PC-3 (cell line): ENCODE results near the gene KIF25. TPM values are rescaled to one million over a fixed set of nuclear protein-coding genes. Genes with fewer than 3 reads are reported as not detected.

Source experiments
- ATAC-seq: fragments of 200-7000 bp; cut with Tn5 transposase; 2 replicates; pipeline ENCODE4 v1.9.1; 2020; ENCODE audit warnings: mild to moderate bottlenecking, moderate library complexity
- BruUV-seq: library from RNA; stranded (reverse); fragments of 400-500 nt; replicated peaks from 2 replicates; lab custom pipeline; 2021; lab: Mats Ljungman, UMichigan
- CTCF ChIA-PET: fragments of 300-600 bp; sonication (Branson Sonifier 250); formaldehyde crosslinking; loops from one replicate; lab custom pipeline; 2022; ENCODE audit warnings: antibody characterized with exemption; lab: Charles Lee
- POLR2A ChIA-PET: fragments of 300-600 bp; sonication (Branson Sonifier 250); formaldehyde crosslinking; loops from one replicate; lab custom pipeline; 2022; ENCODE audit warnings: antibody characterized with exemption; ENCODE audit not compliant: unreplicated experiment; lab: Charles Lee
- DNase-seq: peaks from one replicate; pipeline ENCODE4 v3.0.0-alpha.2; 2015
- H2AFZ ChIP-seq: fragments of 300-600 bp; sonication (generic); 2 replicates; pipeline ENCODE4 v1.6.0; 2016; ENCODE audit warnings: antibody characterized with exemption, low read length
- H3F3A ChIP-seq: fragments of 300-600 bp; sonication (generic); one replicate; pipeline ENCODE4 v1.6.0; 2017; ENCODE audit warnings: antibody characterized with exemption, low read length, control low read depth, mild to moderate bottlenecking; ENCODE audit not compliant: unreplicated experiment
- H3K27ac ChIP-seq: fragments of 300-600 bp; sonication (generic); 2 replicates; pipeline ENCODE4 v1.5.1; 2016; ENCODE audit warnings: mild to moderate bottlenecking, low read length
- H3K27me3 ChIP-seq: fragments of 300-600 bp; sonication (generic); 2 replicates; pipeline ENCODE4 v1.6.1; 2016; ENCODE audit warnings: low read length, mixed read lengths
- H3K36me3 ChIP-seq: fragments of 300-600 bp; sonication (generic); 2 replicates; pipeline ENCODE4 v1.6.1; 2016; ENCODE audit warnings: low read depth, mixed run types, low read length, mixed read lengths
- H3K4me1 ChIP-seq: fragments of 300-600 bp; sonication (generic); 2 replicates; pipeline ENCODE4 v1.5.1; 2016; ENCODE audit warnings: low read length; ENCODE audit not compliant: insufficient read depth
- H3K4me2 ChIP-seq: fragments of 300-600 bp; sonication (generic); 2 replicates; pipeline ENCODE4 v1.6.0; 2016; ENCODE audit warnings: low read length
- H3K4me3 ChIP-seq: fragments of 300-600 bp; sonication (generic); 2 replicates; pipeline ENCODE4 v1.5.1; 2016; ENCODE audit warnings: mild to moderate bottlenecking, low read length, mixed read lengths
- H3K79me2 ChIP-seq: fragments of 300-600 bp; sonication (generic); 2 replicates; pipeline ENCODE4 v1.6.1; 2017; ENCODE audit warnings: low read length, mixed read lengths
- H3K9ac ChIP-seq: fragments of 300-600 bp; sonication (generic); 2 replicates; pipeline ENCODE4 v1.6.0; 2016; ENCODE audit warnings: mild to moderate bottlenecking, low read length
- H3K9me2 ChIP-seq: fragments of 300-600 bp; sonication (generic); replicated peaks from 2 replicates; pipeline ENCODE4 v1.6.1; 2016; ENCODE audit warnings: mixed run types, low read length, mixed read lengths
- H3K9me3 ChIP-seq: fragments of 300-600 bp; sonication (generic); 2 replicates; pipeline ENCODE4 v1.6.1; 2016; ENCODE audit warnings: low read length, mixed read lengths
- H4K20me1 ChIP-seq: fragments of 300-600 bp; sonication (generic); 2 replicates; pipeline ENCODE4 v1.6.1; 2016; ENCODE audit warnings: low read length, mixed read lengths
- EZH2 ChIP-seq: fragments of 300-600 bp; sonication (generic); IDR thresholded peaks from one replicate; pipeline ENCODE4 v1.6.1; 2017; ENCODE audit warnings: antibody characterized with exemption, mild to moderate bottlenecking, low read length; ENCODE audit not compliant: unreplicated experiment
- EZH2phosphoT487 ChIP-seq: fragments of 300-600 bp; sonication (generic); IDR thresholded peaks from 2 replicates; pipeline ENCODE4 v1.6.1; 2018; ENCODE audit warnings: mild to moderate bottlenecking, antibody characterized with exemption, low read length, borderline replicate concordance
- intact Hi-C: fragments of 100-400 bp; cut with micrococcal nuclease; formaldehyde crosslinking; loops from 2 replicates; pipeline ENCODE4 v1.9.0; 2023
- total RNA-seq: library from RNA; depleted of rRNA; stranded (reverse); fragments of >200 nt; gene quantifications from 2 replicates; pipeline ENCODE4 v1.2.3, GENCODE V29; 2014
- TF ChIP-seq, protein P1 (sequence below): fragments of 300-600 bp; sonication (generic); conservative IDR thresholded peaks from 2 replicates; pipeline ENCODE4 v1.5.1; 2017; ENCODE audit warnings: antibody characterized with exemption, low read depth, mild to moderate bottlenecking, low read length

Gene KIF25
- total RNA-seq, 1 experiment from 2014 or later, result not detected

DNA sequence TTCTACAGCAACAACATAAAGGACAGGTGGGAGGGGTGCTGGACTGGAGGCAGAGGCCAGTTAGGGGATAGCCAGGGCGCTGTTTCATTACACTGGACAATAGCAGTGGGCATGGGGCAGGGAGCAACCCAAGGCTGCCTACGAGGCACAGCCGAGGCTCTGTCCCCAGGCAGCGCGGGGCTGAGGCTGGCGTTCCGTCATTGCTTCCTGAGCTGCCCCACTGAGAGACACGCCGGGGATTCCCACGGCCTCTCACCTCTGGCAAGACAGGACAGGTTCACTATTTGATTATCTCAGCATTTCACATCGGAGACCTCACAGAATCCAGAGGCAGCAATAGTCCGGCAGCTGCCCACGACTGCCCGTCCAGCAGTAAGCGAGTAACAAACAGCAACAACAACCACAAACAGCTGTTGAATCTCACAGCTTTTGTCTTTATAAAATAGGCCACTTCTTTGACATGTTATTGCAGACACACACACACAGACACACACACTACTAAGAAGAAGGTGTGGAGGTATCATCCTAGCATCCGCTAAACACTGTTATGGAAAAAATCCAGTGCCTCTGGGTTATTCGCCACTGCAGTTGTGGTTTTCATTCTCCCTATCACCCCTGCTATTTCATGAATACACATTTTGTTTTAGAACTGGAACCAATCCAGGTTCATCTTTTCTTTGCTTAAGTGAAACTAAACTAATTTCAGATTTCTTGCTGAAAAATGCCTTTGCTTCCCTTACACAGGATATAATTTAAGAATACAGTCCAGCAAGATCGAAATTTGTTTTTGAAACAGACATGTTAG lies 19.5 kb downstream of the KIF25 start:
- no peaks in the 10 kb centered on the region for H3K79me2 ChIP-seq
- no peak overlapping the region for H3K4me2 ChIP-seq
- H3K9me3 ChIP-seq, result no peaks in the 10 kb centered on the region
- intact Hi-C loops, result no loop called here
- H3K36me3 ChIP-seq, result no peaks in the 10 kb centered on the region
- H3K9me2 ChIP-seq, result no peaks in the 10 kb centered on the region
- no peak overlapping the region for H3K27ac ChIP-seq
- H3K9ac ChIP-seq, result no peak overlapping the region
- H2AFZ ChIP-seq, result no peak overlapping the region
- H3F3A ChIP-seq, result no peaks in the 10 kb centered on the region
- CTCF ChIA-PET, result no interaction called here
- POLR2A ChIA-PET, result no interaction called here
- no peak for TF ChIP-seq EZH2
- TF ChIP-seq, protein P1, sequence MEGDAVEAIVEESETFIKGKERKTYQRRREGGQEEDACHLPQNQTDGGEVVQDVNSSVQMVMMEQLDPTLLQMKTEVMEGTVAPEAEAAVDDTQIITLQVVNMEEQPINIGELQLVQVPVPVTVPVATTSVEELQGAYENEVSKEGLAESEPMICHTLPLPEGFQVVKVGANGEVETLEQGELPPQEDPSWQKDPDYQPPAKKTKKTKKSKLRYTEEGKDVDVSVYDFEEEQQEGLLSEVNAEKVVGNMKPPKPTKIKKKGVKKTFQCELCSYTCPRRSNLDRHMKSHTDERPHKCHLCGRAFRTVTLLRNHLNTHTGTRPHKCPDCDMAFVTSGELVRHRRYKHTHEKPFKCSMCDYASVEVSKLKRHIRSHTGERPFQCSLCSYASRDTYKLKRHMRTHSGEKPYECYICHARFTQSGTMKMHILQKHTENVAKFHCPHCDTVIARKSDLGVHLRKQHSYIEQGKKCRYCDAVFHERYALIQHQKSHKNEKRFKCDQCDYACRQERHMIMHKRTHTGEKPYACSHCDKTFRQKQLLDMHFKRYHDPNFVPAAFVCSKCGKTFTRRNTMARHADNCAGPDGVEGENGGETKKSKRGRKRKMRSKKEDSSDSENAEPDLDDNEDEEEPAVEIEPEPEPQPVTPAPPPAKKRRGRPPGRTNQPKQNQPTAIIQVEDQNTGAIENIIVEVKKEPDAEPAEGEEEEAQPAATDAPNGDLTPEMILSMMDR, result no peak
- H3K4me1 ChIP-seq, result no peaks in the 10 kb centered on the region
- H3K4me3 ChIP-seq, result no peak overlapping the region
- H3K27me3 ChIP-seq, result peaks cover 18% of the 10 kb centered on the region; the same call in 1 of the 2 replicates
- DNase-seq (no peak), ATAC-seq (no peak)
- no TSS peak for BruUV-seq
- no peaks in the 10 kb centered on the region for H4K20me1 ChIP-seq

DNA sequence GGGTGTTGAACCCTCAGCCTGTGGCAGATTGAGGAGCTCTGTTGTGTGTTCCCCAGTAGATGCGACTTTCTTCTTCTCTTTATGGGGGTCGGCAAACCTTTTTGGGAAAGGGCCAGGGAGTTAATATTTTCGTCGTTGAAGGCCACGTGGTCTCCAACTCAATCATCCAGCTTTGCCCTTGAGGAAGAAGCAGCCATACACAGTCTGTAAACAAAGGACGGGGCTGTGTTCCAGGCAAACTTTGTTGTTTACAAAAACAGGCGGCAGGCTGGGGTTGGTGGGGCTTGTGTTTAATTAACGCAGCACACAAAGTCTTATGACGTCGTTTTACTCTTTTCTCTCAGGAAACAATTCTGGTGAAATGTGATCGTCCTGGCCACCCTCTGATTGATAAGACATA lies 20.2 kb downstream of the KIF25 start:
- Histone ChIP-seq H3K36me3 (no peaks in the 10 kb centered on the region), H3K27me3 (peaks cover 18% of the 10 kb centered on the region; the same call in 1 of the 2 replicates), H3K4me1 (no peaks in the 10 kb centered on the region), H4K20me1 (no peaks in the 10 kb centered on the region), H3K4me2 (no peak overlapping the region), H3K9me2 (no peaks in the 10 kb centered on the region), H2AFZ (no peak overlapping the region), H3F3A (no peaks in the 10 kb centered on the region), H3K27ac (no peak overlapping the region), H3K9me3 (no peaks in the 10 kb centered on the region), H3K79me2 (no peaks in the 10 kb centered on the region), H3K4me3 (no peak overlapping the region), H3K9ac (no peak overlapping the region)
- no peak for DNase-seq
- intact Hi-C loops, result no loop called here
- CTCF ChIA-PET, result no interaction called here
- ATAC-seq, result no peak
- TF ChIP-seq EZH2 (no peak), EZH2phosphoT487 (no peak)
- TF ChIP-seq, protein P1, result no peak
- no TSS peak for BruUV-seq
- POLR2A ChIA-PET, result no interaction called here

DNA sequence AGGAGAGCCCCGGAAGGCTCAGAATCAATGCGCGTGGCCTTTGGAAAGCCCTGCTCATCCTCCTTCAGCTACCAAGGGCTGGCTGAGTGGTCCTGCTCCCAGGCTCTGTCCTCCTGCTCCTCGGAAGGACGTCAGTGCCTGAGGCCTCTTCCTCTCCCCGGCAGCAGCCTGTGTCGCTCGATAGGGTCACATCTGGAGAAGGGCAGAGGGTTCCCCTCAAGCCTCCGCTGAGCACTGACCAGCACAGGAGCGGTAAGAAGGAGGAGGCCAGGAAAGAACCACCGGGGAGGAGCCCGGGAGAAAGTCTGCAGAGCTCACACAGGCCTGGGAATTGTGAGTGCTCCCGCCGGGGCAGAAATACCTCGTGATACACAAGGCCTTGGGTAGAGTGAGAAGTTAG lies 21.2 kb downstream of the KIF25 start:
- DNase-seq (no peak), ATAC-seq (no peak)
- Histone ChIP-seq H3K9ac (no peak overlapping the region), H3K4me3 (no peak overlapping the region), H3K4me1 (no peaks in the 10 kb centered on the region), H3K27ac (no peak overlapping the region), H3K9me2 (no peaks in the 10 kb centered on the region), H3K9me3 (no peaks in the 10 kb centered on the region), H2AFZ (no peak overlapping the region), H3K4me2 (no peak overlapping the region), H3K36me3 (no peaks in the 10 kb centered on the region), H3K27me3 (peaks cover 18% of the 10 kb centered on the region; the same call in 1 of the 2 replicates), H3F3A (no peaks in the 10 kb centered on the region), H4K20me1 (no peaks in the 10 kb centered on the region), H3K79me2 (no peaks in the 10 kb centered on the region)
- ChIA-PET POLR2A (no interaction called here), CTCF (no interaction called here)
- no TSS peak for BruUV-seq
- no peak for TF ChIP-seq EZH2
- TF ChIP-seq, protein P1, result no peak
- TF ChIP-seq EZH2phosphoT487, result no peak
- intact Hi-C loops, result no loop called here
